Calu3 (cell line): Measurements from ENCODE around the gene IFT27. TPM values are rescaled to one million over a fixed set of nuclear protein-coding genes. Genes with fewer than 3 reads are reported as not detected.

ENCODE experiments used
- BruUV-seq: library from RNA; stranded (reverse); fragments of 400-500 nt; replicated peaks from 2 replicates; lab custom pipeline; 2021; lab: Mats Ljungman, UMichigan
- CTCF ChIA-PET: fragments of 300-600 bp; sonication (Branson Sonifier 250); formaldehyde crosslinking; loops from one replicate; lab custom pipeline; 2022; ENCODE audit warnings: antibody characterized with exemption; lab: Charles Lee
- DNase-seq: peaks from one replicate; pipeline ENCODE4 v3.0.0; 2022
- H3K27ac Mint-ChIP-seq: one replicate; pipeline ENCODE4 v1.8.0; 2022; ENCODE audit warnings: mixed read lengths; ENCODE audit not compliant: unreplicated experiment
- H3K27me3 Mint-ChIP-seq: one replicate; pipeline ENCODE4 v1.8.0; 2022; ENCODE audit warnings: mixed read lengths; ENCODE audit not compliant: unreplicated experiment
- H3K36me3 Mint-ChIP-seq: one replicate; pipeline ENCODE4 v1.8.0; 2022; ENCODE audit warnings: mild to moderate bottlenecking, moderate library complexity, mixed read lengths; ENCODE audit not compliant: insufficient read depth, unreplicated experiment
- H3K4me1 Mint-ChIP-seq: one replicate; pipeline ENCODE4 v1.8.0; 2022; ENCODE audit warnings: mild to moderate bottlenecking, low read depth, mixed read lengths; ENCODE audit not compliant: unreplicated experiment
- H3K4me3 Mint-ChIP-seq: one replicate; pipeline ENCODE4 v1.8.0; 2022; ENCODE audit warnings: mild to moderate bottlenecking, low read depth, moderate library complexity, mixed read lengths; ENCODE audit not compliant: unreplicated experiment
- H3K9me3 Mint-ChIP-seq: one replicate; pipeline ENCODE4 v1.8.0; 2022; ENCODE audit warnings: low read depth, mixed read lengths; ENCODE audit not compliant: unreplicated experiment
- intact Hi-C: fragments of 100-400 bp; cut with micrococcal nuclease; formaldehyde crosslinking; loops from one replicate; pipeline ENCODE4 v1.10.0; 2022; ENCODE audit not compliant: unreplicated experiment
- total RNA-seq: library from RNA; stranded (reverse); gene quantifications from 2 replicates; pipeline ENCODE4 v1.2.3, GENCODE V29; 2022
- TF ChIP-seq, protein P1 (sequence below): fragments of 200-600 bp; IDR thresholded peaks from one replicate; pipeline ENCODE4 v1.8.0; 2022; ENCODE audit warnings: antibody characterized with exemption; ENCODE audit not compliant: unreplicated experiment

Gene IFT27
- total RNA-seq, 1 experiment from 2014 or later: 41.0 TPM

DNA sequence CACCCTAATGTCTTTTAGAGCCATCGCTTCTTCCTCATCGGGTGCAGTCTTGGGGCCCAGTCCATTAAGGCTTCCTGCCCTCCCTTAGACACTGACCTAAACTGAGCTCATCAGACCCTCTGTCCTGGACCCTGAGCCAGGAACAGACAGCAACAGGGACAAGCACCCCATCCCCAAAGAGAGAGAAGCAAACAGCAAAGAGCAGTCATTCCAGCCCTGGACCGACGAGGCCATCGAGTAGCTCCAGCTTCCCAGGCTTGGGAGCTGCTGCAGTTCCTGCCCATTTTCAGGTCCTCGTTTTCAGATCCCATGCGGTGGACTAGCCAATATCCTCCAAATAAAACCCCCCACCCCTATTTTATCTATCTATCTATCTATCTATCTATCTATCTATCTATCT lies 46.6 kb downstream of the IFT27 start:
- Mint-ChIP-seq H3K9me3 (no peaks in the 10 kb centered on the region), H3K27me3 (peaks cover 100% of the 10 kb centered on the region), H3K36me3 (no peaks in the 10 kb centered on the region), H3K4me1 (no peaks in the 10 kb centered on the region), H3K4me3 (no peak overlapping the region), H3K27ac (no peak overlapping the region)
- TF ChIP-seq, protein P1, sequence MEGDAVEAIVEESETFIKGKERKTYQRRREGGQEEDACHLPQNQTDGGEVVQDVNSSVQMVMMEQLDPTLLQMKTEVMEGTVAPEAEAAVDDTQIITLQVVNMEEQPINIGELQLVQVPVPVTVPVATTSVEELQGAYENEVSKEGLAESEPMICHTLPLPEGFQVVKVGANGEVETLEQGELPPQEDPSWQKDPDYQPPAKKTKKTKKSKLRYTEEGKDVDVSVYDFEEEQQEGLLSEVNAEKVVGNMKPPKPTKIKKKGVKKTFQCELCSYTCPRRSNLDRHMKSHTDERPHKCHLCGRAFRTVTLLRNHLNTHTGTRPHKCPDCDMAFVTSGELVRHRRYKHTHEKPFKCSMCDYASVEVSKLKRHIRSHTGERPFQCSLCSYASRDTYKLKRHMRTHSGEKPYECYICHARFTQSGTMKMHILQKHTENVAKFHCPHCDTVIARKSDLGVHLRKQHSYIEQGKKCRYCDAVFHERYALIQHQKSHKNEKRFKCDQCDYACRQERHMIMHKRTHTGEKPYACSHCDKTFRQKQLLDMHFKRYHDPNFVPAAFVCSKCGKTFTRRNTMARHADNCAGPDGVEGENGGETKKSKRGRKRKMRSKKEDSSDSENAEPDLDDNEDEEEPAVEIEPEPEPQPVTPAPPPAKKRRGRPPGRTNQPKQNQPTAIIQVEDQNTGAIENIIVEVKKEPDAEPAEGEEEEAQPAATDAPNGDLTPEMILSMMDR: no peak
- CTCF ChIA-PET: interaction anchor here (0.6 to 1.2 kb wide), 4 partner anchors 13 to 145 kb away, joined by 3 read pairs; no protein-coding TSS in a partner anchor
- no TSS peak for BruUV-seq
- DNase-seq: no peak
- intact Hi-C loops: no loop called here

- Mint-ChIP-seq H3K9me3 (no peaks in the 10 kb centered on the region), H3K4me3 (no peak overlapping the region), H3K27ac (no peak overlapping the region), H3K4me1 (no peaks in the 10 kb centered on the region), H3K36me3 (no peaks in the 10 kb centered on the region), H3K27me3 (peaks cover 100% of the 10 kb centered on the region)
- DNase-seq: no peak
- CTCF ChIA-PET: no interaction called here
- TF ChIP-seq, protein P1: no peak
- no TSS peak for BruUV-seq
- intact Hi-C loops: no loop called here
These were observed 47.4 kb downstream of the IFT27 start for GRCh38 chr22:36728505-36728904.

- no TSS peak for BruUV-seq
- no peak overlapping the region for H3K27ac Mint-ChIP-seq
- TF ChIP-seq, protein P1: no peak
- intact Hi-C loops: no loop called here
- H3K9me3 Mint-ChIP-seq: no peaks in the 10 kb centered on the region
- no peak overlapping the region for H3K4me3 Mint-ChIP-seq
- CTCF ChIA-PET: no interaction called here
- H3K4me1 Mint-ChIP-seq: no peaks in the 10 kb centered on the region
- DNase-seq: no peak
- H3K36me3 Mint-ChIP-seq: no peaks in the 10 kb centered on the region
- H3K27me3 Mint-ChIP-seq: peaks cover 100% of the 10 kb centered on the region
These were observed 47.9 kb downstream of the IFT27 start for GRCh38 chr22:36727927-36728488.

DNA sequence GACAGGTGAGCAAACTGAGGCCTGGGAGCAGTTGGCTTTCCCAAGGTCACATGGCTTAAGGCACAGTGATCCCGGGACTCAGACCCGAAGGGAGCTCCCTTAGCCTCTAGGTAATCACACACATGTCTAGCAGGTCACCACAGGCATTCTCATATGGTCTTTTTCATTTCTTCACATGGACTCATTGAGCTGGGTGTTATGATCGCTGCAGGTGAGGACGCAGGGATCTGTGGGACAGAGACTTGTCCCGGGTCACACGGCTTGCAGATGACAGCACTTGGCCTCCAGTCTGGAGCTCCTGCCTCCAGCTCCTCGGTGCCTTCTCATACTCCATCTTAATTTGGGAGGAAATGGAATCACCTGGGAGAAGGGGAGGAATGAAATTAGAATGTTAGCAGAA lies 48.8 kb downstream of the IFT27 start:
- intact Hi-C loops: no loop called here
- no peak for DNase-seq
- Mint-ChIP-seq H3K4me1 (no peaks in the 10 kb centered on the region), H3K9me3 (no peaks in the 10 kb centered on the region), H3K27ac (no peak overlapping the region), H3K27me3 (peaks cover 100% of the 10 kb centered on the region), H3K36me3 (peaks cover 4% of the 10 kb centered on the region), H3K4me3 (no peak overlapping the region)
- CTCF ChIA-PET: interaction anchor here (0.5 kb wide), 1 partner anchor 108 kb away, joined by 3 read pairs; no protein-coding TSS in a partner anchor
- BruUV-seq: no TSS peak
- TF ChIP-seq, protein P1: no peak
